PC-3 (cell line): Measurements from ENCODE around the gene TAB3. TPM values are rescaled to one million over a fixed set of nuclear protein-coding genes. Genes with fewer than 3 reads are reported as not detected.

ENCODE experiments used
- ATAC-seq: fragments of 200-7000 bp; cut with Tn5 transposase; 2 replicates; pipeline ENCODE4 v1.9.1; 2020; ENCODE audit warnings: mild to moderate bottlenecking, moderate library complexity
- BruUV-seq: library from RNA; stranded (reverse); fragments of 400-500 nt; replicated peaks from 2 replicates; lab custom pipeline; 2021; lab: Mats Ljungman, UMichigan
- CTCF ChIA-PET: fragments of 300-600 bp; sonication (Branson Sonifier 250); formaldehyde crosslinking; loops from one replicate; lab custom pipeline; 2022; ENCODE audit warnings: antibody characterized with exemption; lab: Charles Lee
- POLR2A ChIA-PET: fragments of 300-600 bp; sonication (Branson Sonifier 250); formaldehyde crosslinking; loops from one replicate; lab custom pipeline; 2022; ENCODE audit warnings: antibody characterized with exemption; ENCODE audit not compliant: unreplicated experiment; lab: Charles Lee
- DNase-seq: peaks from one replicate; pipeline ENCODE4 v3.0.0-alpha.2; 2015
- H2AFZ ChIP-seq: fragments of 300-600 bp; sonication (generic); 2 replicates; pipeline ENCODE4 v1.6.0; 2016; ENCODE audit warnings: antibody characterized with exemption, low read length
- H3F3A ChIP-seq: fragments of 300-600 bp; sonication (generic); one replicate; pipeline ENCODE4 v1.6.0; 2017; ENCODE audit warnings: antibody characterized with exemption, low read length, control low read depth, mild to moderate bottlenecking; ENCODE audit not compliant: unreplicated experiment
- H3K27ac ChIP-seq: fragments of 300-600 bp; sonication (generic); 2 replicates; pipeline ENCODE4 v1.5.1; 2016; ENCODE audit warnings: mild to moderate bottlenecking, low read length
- H3K27me3 ChIP-seq: fragments of 300-600 bp; sonication (generic); 2 replicates; pipeline ENCODE4 v1.6.1; 2016; ENCODE audit warnings: low read length, mixed read lengths
- H3K36me3 ChIP-seq: fragments of 300-600 bp; sonication (generic); 2 replicates; pipeline ENCODE4 v1.6.1; 2016; ENCODE audit warnings: low read depth, mixed run types, low read length, mixed read lengths
- H3K4me1 ChIP-seq: fragments of 300-600 bp; sonication (generic); 2 replicates; pipeline ENCODE4 v1.5.1; 2016; ENCODE audit warnings: low read length; ENCODE audit not compliant: insufficient read depth
- H3K4me2 ChIP-seq: fragments of 300-600 bp; sonication (generic); 2 replicates; pipeline ENCODE4 v1.6.0; 2016; ENCODE audit warnings: low read length
- H3K4me3 ChIP-seq: fragments of 300-600 bp; sonication (generic); 2 replicates; pipeline ENCODE4 v1.5.1; 2016; ENCODE audit warnings: mild to moderate bottlenecking, low read length, mixed read lengths
- H3K79me2 ChIP-seq: fragments of 300-600 bp; sonication (generic); 2 replicates; pipeline ENCODE4 v1.6.1; 2017; ENCODE audit warnings: low read length, mixed read lengths
- H3K9ac ChIP-seq: fragments of 300-600 bp; sonication (generic); 2 replicates; pipeline ENCODE4 v1.6.0; 2016; ENCODE audit warnings: mild to moderate bottlenecking, low read length
- H3K9me2 ChIP-seq: fragments of 300-600 bp; sonication (generic); replicated peaks from 2 replicates; pipeline ENCODE4 v1.6.1; 2016; ENCODE audit warnings: mixed run types, low read length, mixed read lengths
- H3K9me3 ChIP-seq: fragments of 300-600 bp; sonication (generic); 2 replicates; pipeline ENCODE4 v1.6.1; 2016; ENCODE audit warnings: low read length, mixed read lengths
- H4K20me1 ChIP-seq: fragments of 300-600 bp; sonication (generic); 2 replicates; pipeline ENCODE4 v1.6.1; 2016; ENCODE audit warnings: low read length, mixed read lengths
- EZH2 ChIP-seq: fragments of 300-600 bp; sonication (generic); IDR thresholded peaks from one replicate; pipeline ENCODE4 v1.6.1; 2017; ENCODE audit warnings: antibody characterized with exemption, mild to moderate bottlenecking, low read length; ENCODE audit not compliant: unreplicated experiment
- EZH2phosphoT487 ChIP-seq: fragments of 300-600 bp; sonication (generic); IDR thresholded peaks from 2 replicates; pipeline ENCODE4 v1.6.1; 2018; ENCODE audit warnings: mild to moderate bottlenecking, antibody characterized with exemption, low read length, borderline replicate concordance
- intact Hi-C: fragments of 100-400 bp; cut with micrococcal nuclease; formaldehyde crosslinking; loops from 2 replicates; pipeline ENCODE4 v1.9.0; 2023
- total RNA-seq: library from RNA; depleted of rRNA; stranded (reverse); fragments of >200 nt; gene quantifications from 2 replicates; pipeline ENCODE4 v1.2.3, GENCODE V29; 2014
- TF ChIP-seq, protein P1 (sequence below): fragments of 300-600 bp; sonication (generic); conservative IDR thresholded peaks from 2 replicates; pipeline ENCODE4 v1.5.1; 2017; ENCODE audit warnings: antibody characterized with exemption, low read depth, mild to moderate bottlenecking, low read length

Gene TAB3
- total RNA-seq, 1 experiment from 2014 or later = 18.6 TPM

DNA sequence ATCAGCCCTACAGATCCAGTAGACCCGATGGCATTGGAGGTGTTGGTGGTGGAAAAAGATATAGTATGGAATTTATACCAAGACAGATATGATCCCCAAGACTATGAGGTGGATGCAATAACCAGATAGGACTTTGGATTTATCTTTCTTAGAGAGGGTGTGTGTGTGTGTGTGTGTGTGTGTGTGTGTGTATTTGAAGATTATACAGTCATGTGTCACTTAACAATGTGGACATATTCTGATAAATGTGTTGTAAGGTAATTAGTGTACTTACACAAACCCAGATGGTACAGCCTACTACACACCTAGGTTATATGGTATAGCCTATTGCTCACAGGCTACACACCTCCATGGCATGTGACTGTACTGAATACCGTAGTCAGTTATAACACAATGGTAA lies 24.4 kb upstream of the TAB3 start:
- BruUV-seq = no TSS peak
- H3K27ac ChIP-seq = no peak overlapping the region
- ATAC-seq (no peak), DNase-seq (no peak)
- intact Hi-C loops = no loop called here
- no peak overlapping the region for H3K4me3 ChIP-seq
- no peaks in the 10 kb centered on the region for H3K27me3 ChIP-seq
- no peak overlapping the region for H3K4me2 ChIP-seq
- H3K9me3 ChIP-seq = no peaks in the 10 kb centered on the region
- no peaks in the 10 kb centered on the region for H3K79me2 ChIP-seq
- POLR2A ChIA-PET = no interaction called here
- H3K4me1 ChIP-seq = no peaks in the 10 kb centered on the region
- no peak overlapping the region for H2AFZ ChIP-seq
- TF ChIP-seq EZH2phosphoT487 (no peak), EZH2 (no peak)
- TF ChIP-seq, protein P1, sequence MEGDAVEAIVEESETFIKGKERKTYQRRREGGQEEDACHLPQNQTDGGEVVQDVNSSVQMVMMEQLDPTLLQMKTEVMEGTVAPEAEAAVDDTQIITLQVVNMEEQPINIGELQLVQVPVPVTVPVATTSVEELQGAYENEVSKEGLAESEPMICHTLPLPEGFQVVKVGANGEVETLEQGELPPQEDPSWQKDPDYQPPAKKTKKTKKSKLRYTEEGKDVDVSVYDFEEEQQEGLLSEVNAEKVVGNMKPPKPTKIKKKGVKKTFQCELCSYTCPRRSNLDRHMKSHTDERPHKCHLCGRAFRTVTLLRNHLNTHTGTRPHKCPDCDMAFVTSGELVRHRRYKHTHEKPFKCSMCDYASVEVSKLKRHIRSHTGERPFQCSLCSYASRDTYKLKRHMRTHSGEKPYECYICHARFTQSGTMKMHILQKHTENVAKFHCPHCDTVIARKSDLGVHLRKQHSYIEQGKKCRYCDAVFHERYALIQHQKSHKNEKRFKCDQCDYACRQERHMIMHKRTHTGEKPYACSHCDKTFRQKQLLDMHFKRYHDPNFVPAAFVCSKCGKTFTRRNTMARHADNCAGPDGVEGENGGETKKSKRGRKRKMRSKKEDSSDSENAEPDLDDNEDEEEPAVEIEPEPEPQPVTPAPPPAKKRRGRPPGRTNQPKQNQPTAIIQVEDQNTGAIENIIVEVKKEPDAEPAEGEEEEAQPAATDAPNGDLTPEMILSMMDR = no peak
- no peaks in the 10 kb centered on the region for H3F3A ChIP-seq
- no peak overlapping the region for H3K9ac ChIP-seq
- H3K36me3 ChIP-seq = no peaks in the 10 kb centered on the region
- H3K9me2 ChIP-seq = no peaks in the 10 kb centered on the region
- no peaks in the 10 kb centered on the region for H4K20me1 ChIP-seq
- CTCF ChIA-PET = no interaction called here

- Histone ChIP-seq H3K9ac (no peak overlapping the region), H3K27me3 (no peaks in the 10 kb centered on the region), H4K20me1 (no peaks in the 10 kb centered on the region), H3F3A (no peaks in the 10 kb centered on the region), H3K36me3 (no peaks in the 10 kb centered on the region), H3K4me3 (no peak overlapping the region), H3K9me2 (no peaks in the 10 kb centered on the region), H3K4me2 (no peak overlapping the region), H2AFZ (no peak overlapping the region), H3K79me2 (no peaks in the 10 kb centered on the region), H3K27ac (no peak overlapping the region), H3K4me1 (peaks cover 8% of the 10 kb centered on the region), H3K9me3 (no peaks in the 10 kb centered on the region)
- ATAC-seq (no peak), DNase-seq (no peak)
- no TSS peak for BruUV-seq
- POLR2A ChIA-PET = no interaction called here
- TF ChIP-seq EZH2 (no peak), EZH2phosphoT487 (no peak)
- TF ChIP-seq, protein P1 = no peak
- intact Hi-C loops = no loop called here
- CTCF ChIA-PET = no interaction called here
Observed at GRCh38 chrX:30910124-30910860, 21.2 kb upstream of the TAB3 start.

- peaks cover 8% of the 10 kb centered on the region for H3K4me1 ChIP-seq
- H3K27ac ChIP-seq = no peak overlapping the region; the same call in 1 of the 2 replicates
- no peaks in the 10 kb centered on the region for H4K20me1 ChIP-seq
- no peaks in the 10 kb centered on the region for H3F3A ChIP-seq
- no TSS peak for BruUV-seq
- H3K4me2 ChIP-seq = no peak overlapping the region
- no peaks in the 10 kb centered on the region for H3K9me3 ChIP-seq
- no peaks in the 10 kb centered on the region for H3K79me2 ChIP-seq
- no peak overlapping the region for H3K9ac ChIP-seq
- no peaks in the 10 kb centered on the region for H3K9me2 ChIP-seq
- POLR2A ChIA-PET = no interaction called here
- TF ChIP-seq EZH2phosphoT487 (no peak), EZH2 (no peak)
- TF ChIP-seq, protein P1 = no peak
- peak; percentile 63 for ATAC-seq
- DNase-seq = peak; percentile 76
- H3K4me3 ChIP-seq = no peak overlapping the region
- H3K27me3 ChIP-seq = no peaks in the 10 kb centered on the region
- CTCF ChIA-PET = no interaction called here
- intact Hi-C loops = no loop called here
- H3K36me3 ChIP-seq = no peaks in the 10 kb centered on the region
- H2AFZ ChIP-seq = no peak overlapping the region
Observed at GRCh38 chrX:30906726-30907125, 17.7 kb upstream of the TAB3 start.
